HG03442 (cell line): ENCODE measurements around the gene NFE2L1.

Experiments used
- ATAC-seq: cut with Tn5 transposase; IDR thresholded peaks from one replicate; pipeline ENCODE4 v1.9.1; 2021; ENCODE audit warnings: mild to moderate bottlenecking, moderate library complexity; ENCODE audit not compliant: unreplicated experiment

Gene NFE2L1

DNA sequence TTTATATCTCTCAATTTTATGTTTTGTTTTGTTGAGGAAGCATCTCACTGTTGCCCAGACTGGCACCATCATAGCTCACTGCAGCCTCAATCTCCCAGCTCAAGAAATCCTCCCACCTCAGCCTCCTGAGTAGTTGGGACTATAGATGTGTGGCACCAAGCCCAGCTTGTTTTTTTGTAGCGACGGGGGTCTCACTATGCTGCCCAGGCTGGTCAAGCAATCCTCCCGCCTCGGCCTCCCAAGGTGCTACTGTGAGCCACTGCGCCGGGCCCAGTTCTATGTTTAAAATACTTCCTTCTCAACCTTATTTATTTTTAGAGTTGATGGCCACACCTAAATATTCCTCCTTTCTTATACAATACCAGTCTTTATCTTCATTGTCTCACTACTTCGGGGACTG, 1.9 kb upstream of the NFE2L1 start:
- no peak for ATAC-seq

DNA sequence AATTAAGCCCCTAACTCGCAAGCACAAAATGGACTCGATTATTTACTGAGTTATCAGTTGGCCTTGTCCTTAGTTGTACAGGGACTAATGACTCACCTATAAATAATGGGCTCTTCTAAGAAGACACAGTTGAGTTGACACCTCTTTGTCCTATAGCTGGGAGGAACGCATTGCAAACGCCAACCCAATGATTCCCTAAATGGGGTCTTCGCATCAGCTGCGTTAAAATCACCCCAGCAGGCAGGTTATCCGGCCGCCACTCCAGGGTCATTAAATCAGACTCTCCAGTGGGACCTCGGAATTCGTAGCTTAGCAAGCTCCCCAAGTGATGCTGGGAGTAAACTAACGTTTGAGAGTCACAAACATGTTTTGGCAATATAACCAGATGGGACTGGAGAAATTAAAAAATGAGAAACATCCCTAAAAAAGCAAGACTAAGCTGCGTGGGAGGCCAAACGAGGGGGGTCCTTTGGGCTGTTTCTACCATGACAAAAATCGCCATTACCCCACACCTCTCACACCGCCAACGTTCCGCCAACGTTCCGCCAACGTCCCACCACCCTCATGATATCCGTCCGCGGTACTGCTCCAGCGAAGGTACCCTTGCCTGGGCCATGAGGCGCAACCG, 932 bp upstream of the NFE2L1 start:
- ATAC-seq = no peak

DNA sequence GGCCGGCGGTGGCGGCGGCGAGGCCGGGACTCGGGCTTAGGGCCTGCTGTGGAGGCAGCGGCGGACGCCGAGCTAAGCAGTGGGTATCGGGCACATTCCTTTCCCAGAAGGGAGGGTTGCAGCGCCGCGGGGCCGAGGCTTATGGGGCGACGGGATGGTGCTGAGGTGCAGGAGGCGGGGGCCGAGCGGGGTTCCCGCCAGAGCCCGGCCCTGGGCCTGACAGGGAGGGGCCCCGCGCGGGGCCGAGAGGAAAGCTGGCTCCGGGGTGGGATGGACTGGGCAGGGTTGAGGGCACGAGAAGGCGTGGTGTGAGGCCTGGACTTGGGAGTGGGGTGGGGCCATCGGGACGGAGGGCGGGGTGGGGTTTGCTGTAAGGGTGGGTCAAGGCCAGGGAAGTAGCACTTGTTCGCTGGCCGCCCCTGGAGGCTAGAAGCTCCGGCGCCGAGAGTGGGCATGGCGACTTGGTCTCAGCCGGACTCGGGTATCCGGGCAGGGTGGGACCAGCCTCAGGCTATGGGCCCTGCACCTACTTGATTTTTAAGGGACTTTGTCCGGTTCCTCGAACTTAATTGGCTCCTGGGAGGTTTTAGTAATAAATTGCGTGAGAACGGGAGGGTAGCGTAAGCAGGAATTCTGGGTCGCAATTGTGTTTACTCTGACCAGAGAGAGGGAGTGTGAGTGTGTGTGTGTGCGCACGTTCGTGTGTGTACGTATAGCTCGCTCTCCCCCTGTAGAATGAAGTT, 396 bp downstream of the NFE2L1 start:
- peak; percentile 34 for ATAC-seq

DNA sequence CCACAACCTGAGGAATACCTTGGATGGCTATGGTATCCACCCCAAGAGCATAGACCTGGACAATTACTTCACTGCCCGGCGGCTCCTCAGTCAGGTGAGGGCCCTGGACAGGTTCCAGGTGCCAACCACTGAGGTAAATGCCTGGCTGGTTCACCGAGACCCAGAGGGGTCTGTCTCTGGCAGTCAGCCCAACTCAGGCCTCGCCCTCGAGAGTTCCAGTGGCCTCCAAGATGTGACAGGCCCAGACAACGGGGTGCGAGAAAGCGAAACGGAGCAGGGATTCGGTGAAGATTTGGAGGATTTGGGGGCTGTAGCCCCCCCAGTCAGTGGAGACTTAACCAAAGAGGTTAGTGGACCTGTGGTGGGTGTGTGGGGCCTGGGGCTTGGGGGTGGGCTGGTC, 3.1 kb downstream of the NFE2L1 start:
- no peak for ATAC-seq

DNA sequence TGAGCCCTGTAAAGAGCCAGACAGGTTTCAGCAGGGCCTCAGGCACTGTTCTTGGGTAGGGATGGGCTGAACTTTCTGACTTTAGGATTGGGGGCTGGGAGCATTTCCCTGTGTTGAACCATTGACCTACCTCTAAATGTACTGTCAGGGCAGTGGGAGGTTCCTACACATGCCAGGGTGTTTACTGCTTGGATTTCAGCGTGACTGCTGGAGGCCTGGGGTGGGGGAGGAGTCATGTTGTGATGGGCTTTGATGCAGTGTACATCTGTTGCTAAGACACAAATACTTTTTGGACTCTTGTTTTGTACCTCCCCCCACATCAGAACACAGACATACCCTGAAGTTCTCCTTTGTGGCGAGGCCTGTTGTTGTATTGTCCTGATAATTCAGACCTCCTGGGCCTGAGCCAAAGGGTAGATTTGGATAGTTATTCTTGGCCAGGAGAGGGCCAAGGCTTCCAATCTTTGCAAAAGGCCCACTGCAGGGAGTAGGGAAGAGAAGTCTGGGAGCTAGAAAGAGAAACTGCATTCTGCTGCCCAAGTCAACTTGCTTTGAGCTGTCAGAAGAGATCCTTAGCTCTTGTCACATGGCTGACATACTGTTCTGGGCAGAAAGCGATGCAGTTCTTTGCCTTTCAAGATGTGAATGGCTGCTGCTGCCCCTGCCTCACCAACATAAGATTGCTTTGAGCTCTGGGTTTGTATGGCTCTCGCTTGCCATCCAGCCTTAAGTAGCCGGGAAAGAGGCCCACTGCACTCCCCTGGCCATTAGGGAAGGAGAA, 3.7 kb downstream of the NFE2L1 start:
- ATAC-seq = no peak

DNA sequence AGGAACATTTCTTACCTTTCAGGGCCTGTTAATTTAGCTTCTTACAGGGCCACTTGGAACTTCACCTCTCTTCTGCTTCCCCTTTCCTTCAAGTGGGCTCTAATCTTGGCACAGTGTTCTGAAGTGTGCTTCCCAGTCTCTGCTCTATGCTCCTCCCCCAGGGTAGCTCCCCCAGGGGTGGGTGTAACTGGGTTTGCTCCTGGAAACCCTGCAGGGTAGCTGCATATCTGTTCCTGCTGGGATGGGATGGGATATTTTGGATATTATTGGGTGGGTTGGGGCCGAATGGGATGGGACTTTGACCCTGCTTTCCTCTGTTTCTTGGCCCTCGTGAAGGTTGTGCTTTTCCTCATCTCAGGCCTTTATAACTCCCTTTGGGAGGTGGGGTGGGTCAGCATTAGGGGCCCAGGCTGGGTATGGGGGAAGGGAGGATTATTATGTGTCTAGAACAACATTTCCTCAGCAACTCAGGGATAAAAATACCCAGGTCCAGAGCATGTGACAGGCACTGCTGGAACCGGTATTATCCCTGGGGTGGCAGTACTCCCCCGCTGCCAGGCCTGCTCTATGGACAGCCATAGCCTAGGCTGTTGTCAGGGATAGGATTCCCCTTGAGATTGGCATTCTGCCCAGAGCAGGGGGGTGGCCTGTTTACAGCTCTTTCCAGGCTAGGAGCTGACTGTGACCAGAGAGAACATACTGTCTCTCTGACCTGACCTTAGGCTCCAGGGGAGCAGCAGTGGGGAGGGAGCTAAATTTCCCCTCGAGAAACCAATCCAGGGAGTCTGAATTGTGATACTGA, 5.0 kb downstream of the NFE2L1 start:
- ATAC-seq = no peak

DNA sequence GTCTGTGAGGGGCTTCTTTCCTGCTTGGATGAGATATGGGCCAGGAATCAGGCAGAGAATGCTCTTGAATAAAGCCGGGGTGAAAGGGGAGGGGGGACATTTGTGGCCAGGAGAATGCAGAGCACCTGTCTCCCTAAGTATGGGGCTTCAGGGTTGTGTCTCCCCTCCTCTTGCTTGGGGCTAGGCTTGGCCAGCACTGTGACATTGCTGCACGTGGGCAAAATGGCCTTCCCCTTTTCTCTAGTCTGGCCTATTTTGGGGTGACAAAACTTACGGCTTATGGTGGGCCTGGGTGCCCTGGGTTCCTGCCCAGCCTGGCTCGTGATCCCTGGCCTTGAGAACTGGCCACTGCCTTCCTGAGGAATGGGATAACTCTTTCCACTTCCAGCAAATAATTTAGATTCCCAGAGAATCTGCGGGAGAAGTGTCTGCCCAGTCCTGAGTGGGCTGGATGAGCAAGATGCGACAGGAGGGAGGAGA, 5.6 kb downstream of the NFE2L1 start:
- ATAC-seq = no peak

DNA sequence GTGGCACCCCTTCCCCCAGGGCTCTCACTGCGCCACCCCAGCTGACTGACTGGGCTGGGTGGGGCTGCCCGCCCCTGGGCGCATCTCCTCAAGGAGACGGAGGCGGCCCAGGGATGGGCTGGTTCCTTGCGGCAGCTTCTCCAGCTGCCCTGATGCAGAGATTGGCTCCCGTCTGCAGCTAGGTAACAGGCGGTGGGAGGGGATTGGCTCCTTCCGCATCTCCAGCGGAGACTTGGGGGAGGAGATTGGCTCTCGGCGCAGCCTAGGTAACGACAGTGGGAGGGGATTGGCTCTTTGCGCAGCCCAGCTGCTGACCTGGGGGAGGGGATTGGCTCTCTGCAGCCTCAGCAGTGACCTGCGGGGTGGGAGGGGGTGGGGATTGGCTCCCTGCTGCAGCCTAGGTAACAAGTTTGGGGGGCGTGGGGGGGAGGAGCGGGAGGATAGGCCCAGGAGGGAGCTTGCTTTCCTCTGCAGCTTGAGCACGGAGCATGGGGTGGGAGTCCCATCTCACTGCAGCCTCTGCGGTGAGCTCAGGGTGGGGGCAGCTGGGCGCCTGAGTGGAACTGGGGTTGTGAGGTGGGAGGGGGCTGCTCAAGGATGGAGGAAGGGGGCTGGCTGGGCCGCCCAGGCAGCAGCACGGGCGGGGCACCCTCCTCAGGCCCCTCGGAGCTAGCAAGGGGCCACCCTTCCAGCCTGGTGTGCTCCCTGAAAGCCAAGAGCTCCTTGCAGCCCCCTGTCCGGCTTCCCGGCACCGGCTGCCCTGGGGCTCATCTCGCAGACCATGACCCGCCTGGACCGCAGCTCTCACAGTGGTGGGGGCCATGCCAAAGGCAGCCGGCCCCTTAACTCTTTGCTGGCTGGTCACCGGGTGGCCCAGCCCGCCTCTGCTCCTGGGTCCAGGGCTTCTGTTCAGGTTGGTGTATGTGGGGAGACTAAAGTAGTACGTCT, 6.4 kb downstream of the NFE2L1 start:
- ATAC-seq = no peak

DNA sequence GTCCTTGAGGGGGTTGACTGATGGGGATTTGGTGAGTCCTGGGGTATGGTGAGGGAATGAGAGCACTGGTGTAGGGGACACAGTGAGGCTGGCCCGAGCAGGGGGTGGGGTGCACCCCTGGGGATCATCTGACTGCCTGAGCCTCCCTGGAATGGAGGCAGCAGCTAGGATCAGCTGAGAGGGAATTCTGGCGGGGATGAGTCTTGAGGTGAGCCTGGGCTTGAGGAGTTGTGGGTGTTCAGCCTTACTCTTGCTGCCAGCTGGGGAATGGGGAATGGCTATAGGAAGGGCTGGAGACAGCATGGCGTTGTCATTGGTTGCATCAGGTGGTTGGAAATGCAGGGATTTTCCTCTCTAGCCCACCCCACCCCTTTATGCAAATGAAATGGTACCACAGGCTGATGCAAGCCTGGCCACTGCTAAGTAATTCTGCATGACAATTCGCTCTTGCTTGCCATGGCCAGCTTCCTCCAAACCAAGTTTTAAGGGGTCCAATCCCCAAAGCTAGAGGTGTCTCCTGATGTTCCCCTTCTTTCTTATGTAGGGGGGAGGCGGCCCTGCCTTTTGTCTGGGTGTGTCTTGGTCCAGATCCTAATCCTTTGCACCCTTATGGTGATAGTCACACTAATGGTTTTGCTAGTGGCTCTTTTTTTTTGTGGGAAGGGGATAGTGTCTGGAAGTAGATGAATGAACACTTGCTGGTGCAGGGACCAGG, 7.5 kb downstream of the NFE2L1 start:
- no peak for ATAC-seq

DNA sequence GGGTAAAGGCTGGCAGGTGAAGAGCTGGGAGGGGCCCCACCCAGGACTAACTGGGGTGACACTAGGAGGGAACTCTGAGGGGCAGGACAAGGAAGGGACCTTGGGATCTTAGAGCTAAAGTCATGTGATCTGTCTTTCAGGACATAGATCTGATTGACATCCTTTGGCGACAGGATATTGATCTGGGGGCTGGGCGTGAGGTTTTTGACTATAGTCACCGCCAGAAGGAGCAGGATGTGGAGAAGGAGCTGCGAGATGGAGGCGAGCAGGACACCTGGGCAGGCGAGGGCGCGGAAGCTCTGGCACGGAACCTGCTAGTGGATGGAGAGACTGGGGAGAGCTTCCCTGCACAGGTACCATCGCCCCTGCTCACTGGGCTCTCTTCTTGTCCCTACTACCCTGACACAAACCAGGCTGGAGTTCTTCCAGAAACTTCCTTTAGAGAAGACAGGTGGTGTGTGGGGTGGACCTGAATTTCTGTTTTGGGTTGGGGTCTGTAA, 8.1 kb downstream of the NFE2L1 start:
- no peak for ATAC-seq

DNA sequence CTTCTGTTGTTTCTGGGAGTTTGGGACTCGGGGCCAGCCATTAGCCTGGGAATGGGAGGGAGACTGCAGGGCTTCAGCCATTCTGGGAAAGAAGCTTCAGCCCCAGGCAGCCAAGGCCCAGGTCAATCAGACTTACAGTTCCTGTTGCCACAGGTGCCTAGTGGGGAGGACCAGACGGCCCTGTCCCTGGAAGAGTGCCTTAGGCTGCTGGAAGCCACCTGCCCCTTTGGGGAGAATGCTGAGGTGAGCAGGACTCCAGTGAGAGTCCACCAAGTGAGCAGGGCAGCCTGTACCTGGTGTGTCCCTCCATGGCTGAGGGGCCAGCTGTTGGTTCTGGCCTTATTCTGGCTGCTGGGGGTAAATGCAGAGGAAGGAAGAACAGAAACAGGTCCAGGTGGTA, 8.7 kb downstream of the NFE2L1 start:
- no peak for ATAC-seq

DNA sequence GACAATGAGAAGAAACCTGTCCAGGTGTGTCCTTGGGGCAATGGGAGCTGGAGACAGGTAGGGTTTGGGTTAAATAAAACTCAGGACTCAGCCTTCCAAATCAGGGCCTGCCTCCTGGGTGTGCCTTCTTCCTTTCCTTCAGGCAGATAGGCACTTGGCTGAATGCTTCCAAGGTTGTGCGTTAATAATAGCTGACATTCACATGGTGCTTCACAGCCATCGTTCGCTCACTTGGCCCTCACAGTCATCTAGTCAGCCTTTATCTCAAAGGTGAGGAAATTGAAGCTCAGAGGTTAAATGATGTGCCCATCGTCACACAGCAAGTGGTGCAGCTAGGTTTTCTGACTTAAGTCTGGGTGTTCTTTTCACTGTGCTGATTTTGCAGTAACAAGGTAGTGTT, 9.5 kb downstream of the NFE2L1 start:
- no peak for ATAC-seq

DNA sequence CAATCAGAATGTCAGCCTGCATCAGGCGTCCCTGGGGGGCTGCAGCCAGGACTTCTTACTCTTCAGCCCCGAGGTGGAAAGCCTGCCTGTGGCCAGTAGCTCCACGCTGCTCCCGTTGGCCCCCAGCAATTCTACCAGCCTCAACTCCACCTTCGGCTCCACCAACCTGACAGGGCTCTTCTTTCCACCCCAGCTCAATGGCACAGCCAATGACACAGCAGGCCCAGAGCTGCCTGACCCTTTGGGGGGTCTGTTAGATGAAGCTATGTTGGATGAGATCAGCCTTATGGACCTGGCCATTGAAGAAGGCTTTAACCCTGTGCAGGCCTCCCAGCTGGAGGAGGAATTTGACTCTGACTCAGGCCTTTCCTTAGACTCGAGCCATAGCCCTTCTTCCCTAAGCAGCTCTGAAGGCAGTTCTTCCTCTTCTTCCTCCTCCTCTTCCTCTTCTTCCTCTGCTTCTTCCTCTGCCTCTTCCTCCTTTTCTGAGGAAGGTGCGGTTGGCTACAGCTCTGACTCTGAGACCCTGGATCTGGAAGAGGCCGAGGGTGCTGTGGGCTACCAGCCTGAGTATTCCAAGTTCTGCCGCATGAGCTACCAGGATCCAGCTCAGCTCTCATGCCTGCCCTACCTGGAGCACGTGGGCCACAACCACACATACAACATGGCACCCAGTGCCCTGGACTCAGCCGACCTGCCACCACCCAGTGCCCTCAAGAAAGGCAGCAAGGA, 10.4 kb downstream of the NFE2L1 start:
- no peak for ATAC-seq

DNA sequence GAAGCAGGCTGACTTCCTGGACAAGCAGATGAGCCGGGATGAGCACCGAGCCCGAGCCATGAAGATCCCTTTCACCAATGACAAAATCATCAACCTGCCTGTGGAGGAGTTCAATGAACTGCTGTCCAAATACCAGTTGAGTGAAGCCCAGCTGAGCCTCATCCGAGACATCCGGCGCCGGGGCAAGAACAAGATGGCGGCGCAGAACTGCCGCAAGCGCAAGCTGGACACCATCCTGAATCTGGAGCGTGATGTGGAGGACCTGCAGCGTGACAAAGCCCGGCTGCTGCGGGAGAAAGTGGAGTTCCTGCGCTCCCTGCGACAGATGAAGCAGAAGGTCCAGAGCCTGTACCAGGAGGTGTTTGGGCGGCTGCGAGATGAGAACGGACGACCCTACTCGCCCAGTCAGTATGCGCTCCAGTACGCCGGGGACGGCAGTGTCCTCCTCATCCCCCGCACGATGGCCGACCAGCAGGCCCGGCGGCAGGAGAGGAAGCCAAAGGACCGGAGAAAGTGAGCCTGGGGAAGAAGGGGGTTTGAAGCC, 11.0 kb downstream of the NFE2L1 start:
- ATAC-seq = no peak

DNA sequence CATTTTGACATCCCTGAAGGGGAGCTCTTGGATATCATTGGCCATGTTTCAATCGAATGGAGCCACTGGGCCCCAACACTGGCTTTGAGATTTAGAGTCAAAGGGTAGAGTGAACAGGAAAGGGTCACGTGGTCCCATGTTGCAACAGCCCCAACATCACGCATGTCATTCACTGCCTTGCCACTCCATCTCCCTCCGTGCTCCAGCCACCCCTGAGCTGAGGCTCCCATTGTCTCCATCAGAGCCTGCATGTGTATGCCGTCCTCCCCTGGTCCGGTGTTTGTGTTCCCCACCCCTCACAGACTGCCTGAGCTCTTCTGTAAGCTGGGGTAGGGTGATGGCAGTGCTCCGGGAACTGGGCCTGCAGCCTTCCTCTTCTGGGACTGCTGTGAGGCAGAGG, 12.1 kb downstream of the NFE2L1 start:
- ATAC-seq = no peak

DNA sequence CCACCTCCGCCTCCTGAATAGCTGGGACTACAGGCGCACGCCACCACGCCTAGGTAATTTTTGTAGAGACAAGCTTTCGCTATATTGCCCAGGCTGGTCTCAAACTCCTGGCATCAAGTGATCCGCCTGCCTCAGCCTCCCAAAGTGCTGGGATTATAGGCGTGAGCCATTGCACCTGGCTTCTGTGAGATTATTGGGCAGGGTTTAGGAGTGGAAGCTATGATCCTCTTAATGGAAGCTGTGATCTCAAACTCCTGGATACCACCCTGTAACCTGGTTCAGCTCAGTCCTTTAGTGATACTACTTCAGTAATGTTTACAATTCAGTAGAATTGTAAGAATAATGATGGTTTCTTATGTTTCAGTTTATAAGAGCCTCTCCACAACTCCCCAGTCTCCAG, 14.1 kb downstream of the NFE2L1 start:
- ATAC-seq = no peak

DNA sequence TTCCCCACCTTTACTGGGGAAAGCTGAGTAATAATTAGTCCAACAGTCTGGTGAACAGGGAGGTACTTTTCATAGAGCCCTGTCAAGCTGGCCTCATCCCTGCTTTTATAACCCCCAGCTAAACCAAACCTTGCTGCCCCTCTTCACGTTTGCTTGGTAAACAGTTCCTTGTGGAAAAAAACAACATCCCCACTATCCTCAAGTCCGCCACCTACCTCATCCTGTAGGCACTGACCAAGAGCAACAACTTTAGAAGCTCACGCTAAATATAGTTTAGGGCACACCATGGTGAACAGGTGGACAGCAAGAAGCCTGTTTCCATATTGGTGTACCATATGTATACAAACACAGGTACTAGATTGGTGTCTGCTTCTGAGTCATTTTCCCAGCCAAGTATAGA, 16.5 kb downstream of the NFE2L1 start:
- ATAC-seq = no peak

DNA sequence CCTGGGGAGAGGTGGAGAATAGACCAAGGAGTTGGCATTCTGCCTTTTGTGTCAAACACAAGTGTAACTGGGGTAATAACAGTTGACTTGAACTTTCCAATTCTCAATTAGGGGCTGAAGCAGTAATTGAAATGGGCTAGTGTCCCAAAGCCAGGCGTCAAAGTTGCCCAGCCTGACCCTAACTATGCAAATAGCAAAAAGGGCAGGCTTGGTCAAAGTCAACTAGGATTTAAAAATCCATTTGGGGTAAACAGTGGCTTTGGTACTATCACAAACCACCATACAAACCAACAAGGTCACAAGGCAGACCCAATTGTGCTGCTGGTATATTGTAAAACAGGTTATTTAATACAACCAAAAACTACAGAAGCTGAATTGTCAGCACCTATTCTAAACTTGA, 18.0 kb downstream of the NFE2L1 start:
- ATAC-seq = no peak
